Loucy (cell line): ENCODE results near the gene CLMN.

Experiments
- H2AFZ ChIP-seq: fragments of 200-600 bp; sonication (generic); 2 replicates; pipeline ENCODE4 v1.6.0; 2016; ENCODE audit warnings: antibody characterized with exemption, mild to moderate bottlenecking, low read length, moderate library complexity
- H3F3A ChIP-seq: fragments of 200-600 bp; 2 replicates; pipeline ENCODE4 v1.6.0; 2016; ENCODE audit warnings: antibody characterized with exemption, low read depth, mild to moderate bottlenecking
- H3K27me3 ChIP-seq: fragments of 200-600 bp; sonication (generic); 2 replicates; pipeline ENCODE4 v1.6.1; 2014; ENCODE audit warnings: low read length, mild to moderate bottlenecking; ENCODE audit not compliant: insufficient read depth, poor library complexity, severe bottlenecking
- H3K36me3 ChIP-seq: fragments of 200-600 bp; sonication (generic); 2 replicates; pipeline ENCODE4 v1.6.1; 2016; ENCODE audit warnings: low read length; ENCODE audit not compliant: insufficient read depth
- H3K4me1 ChIP-seq: fragments of 200-600 bp; sonication (generic); 2 replicates; pipeline ENCODE4 v1.5.1; 2014; ENCODE audit warnings: low read length, mild to moderate bottlenecking; ENCODE audit not compliant: insufficient read depth, poor library complexity, severe bottlenecking
- H3K4me2 ChIP-seq: fragments of 200-600 bp; sonication (generic); 2 replicates; pipeline ENCODE4 v1.6.0; 2014; ENCODE audit warnings: antibody characterized with exemption, low read length, low read depth, mild to moderate bottlenecking; ENCODE audit not compliant: poor library complexity, severe bottlenecking
- H3K4me3 ChIP-seq: fragments of 200-600 bp; sonication (generic); 2 replicates; pipeline ENCODE4 v1.5.1; 2014; ENCODE audit warnings: low read length, mild to moderate bottlenecking, mixed read lengths; ENCODE audit not compliant: poor library complexity, severe bottlenecking
- H3K79me2 ChIP-seq: fragments of 200-600 bp; sonication (generic); 2 replicates; pipeline ENCODE4 v1.6.1; 2014; ENCODE audit warnings: low read length; ENCODE audit not compliant: insufficient read depth
- H3K9ac ChIP-seq: fragments of 200-600 bp; sonication (generic); 2 replicates; pipeline ENCODE4 v1.6.0; 2014; ENCODE audit warnings: mild to moderate bottlenecking, low read depth, low read length, moderate library complexity; ENCODE audit not compliant: poor library complexity, severe bottlenecking
- H3K9me2 ChIP-seq: fragments of 200-600 bp; sonication (generic); replicated peaks from 2 replicates; pipeline ENCODE4 v1.6.1; 2016; ENCODE audit warnings: low read depth, low read length, mixed read lengths
- H3K9me3 ChIP-seq: fragments of 200-600 bp; sonication (generic); 2 replicates; pipeline ENCODE4 v1.6.1; 2014; ENCODE audit warnings: mild to moderate bottlenecking, antibody characterized with exemption, low read length, low read depth; ENCODE audit not compliant: insufficient read depth
- H4K20me1 ChIP-seq: fragments of 200-600 bp; sonication (generic); 2 replicates; pipeline ENCODE4 v1.6.0; 2014; ENCODE audit warnings: antibody characterized with exemption, low read length, mild to moderate bottlenecking; ENCODE audit not compliant: insufficient read depth, poor library complexity, severe bottlenecking
- EZH2phosphoT487 ChIP-seq: fragments of 200-600 bp; IDR thresholded peaks from 2 replicates; pipeline ENCODE4 v1.6.1; 2018; ENCODE audit warnings: antibody characterized with exemption, mild to moderate bottlenecking, moderate library complexity, borderline replicate concordance
- TF ChIP-seq, protein P1 (sequence below): fragments of 200-600 bp; sonication (generic); conservative IDR thresholded peaks from 2 replicates; pipeline ENCODE4 v1.5.1; 2014; ENCODE audit warnings: mild to moderate bottlenecking, antibody characterized with exemption, low read length

Gene CLMN

DNA sequence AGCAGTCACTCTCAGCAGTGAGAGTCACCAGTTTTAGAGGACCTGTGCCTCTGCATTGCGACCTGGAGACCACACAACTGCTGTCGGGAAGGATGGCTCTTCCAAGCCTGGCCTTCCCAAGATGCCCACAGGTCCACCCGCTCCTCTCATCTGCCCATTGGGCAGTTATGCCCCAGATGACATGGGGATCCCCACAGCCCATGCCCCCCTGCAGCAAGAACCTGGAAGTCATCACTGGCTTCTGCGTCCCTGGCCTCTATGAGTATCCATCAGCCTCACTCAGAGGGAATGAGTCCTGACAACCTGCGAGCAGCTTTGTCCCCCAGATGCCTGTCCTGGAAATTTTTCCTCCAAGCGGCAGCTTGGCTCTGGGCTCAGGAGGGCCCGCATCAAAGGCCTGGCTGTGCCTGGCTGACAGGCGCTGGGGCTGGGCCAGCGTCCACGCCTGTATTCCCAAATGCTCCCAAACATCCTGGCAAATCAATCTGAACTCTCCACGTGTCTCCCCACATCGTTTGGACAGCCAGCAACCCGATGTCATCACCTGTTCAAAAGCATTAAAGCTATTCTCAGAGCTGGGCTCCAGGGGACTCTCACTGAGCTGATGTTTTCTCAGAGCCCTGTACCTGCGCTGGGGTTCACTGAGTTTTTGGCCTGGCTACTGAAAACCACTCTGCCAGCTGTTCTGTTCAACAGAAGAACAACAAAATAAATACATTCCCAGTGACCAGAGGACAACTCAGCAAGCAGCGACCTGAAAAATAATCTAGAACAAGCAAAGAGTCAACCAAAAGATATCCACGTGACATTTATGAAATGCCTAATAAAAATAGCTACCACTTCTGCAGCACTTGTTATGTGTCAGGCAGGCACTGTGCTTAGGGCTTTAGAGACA, 57.8 kb downstream of the CLMN start:
- Histone ChIP-seq H3K36me3 (no peaks in the 10 kb centered on the region), H3K9me2 (no peaks in the 10 kb centered on the region), H3K79me2 (no peaks in the 10 kb centered on the region), H3K27me3 (no peaks in the 10 kb centered on the region), H3K4me1 (peaks cover 25% of the 10 kb centered on the region), H4K20me1 (no peaks in the 10 kb centered on the region), H3K4me3 (no peak overlapping the region), H3F3A (no peaks in the 10 kb centered on the region), H2AFZ (no peak overlapping the region), H3K9ac (no peak overlapping the region), H3K4me2 (no peak overlapping the region), H3K9me3 (no peaks in the 10 kb centered on the region)
- TF ChIP-seq, protein P1, sequence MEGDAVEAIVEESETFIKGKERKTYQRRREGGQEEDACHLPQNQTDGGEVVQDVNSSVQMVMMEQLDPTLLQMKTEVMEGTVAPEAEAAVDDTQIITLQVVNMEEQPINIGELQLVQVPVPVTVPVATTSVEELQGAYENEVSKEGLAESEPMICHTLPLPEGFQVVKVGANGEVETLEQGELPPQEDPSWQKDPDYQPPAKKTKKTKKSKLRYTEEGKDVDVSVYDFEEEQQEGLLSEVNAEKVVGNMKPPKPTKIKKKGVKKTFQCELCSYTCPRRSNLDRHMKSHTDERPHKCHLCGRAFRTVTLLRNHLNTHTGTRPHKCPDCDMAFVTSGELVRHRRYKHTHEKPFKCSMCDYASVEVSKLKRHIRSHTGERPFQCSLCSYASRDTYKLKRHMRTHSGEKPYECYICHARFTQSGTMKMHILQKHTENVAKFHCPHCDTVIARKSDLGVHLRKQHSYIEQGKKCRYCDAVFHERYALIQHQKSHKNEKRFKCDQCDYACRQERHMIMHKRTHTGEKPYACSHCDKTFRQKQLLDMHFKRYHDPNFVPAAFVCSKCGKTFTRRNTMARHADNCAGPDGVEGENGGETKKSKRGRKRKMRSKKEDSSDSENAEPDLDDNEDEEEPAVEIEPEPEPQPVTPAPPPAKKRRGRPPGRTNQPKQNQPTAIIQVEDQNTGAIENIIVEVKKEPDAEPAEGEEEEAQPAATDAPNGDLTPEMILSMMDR, result no peak
- no peak for TF ChIP-seq EZH2phosphoT487

DNA sequence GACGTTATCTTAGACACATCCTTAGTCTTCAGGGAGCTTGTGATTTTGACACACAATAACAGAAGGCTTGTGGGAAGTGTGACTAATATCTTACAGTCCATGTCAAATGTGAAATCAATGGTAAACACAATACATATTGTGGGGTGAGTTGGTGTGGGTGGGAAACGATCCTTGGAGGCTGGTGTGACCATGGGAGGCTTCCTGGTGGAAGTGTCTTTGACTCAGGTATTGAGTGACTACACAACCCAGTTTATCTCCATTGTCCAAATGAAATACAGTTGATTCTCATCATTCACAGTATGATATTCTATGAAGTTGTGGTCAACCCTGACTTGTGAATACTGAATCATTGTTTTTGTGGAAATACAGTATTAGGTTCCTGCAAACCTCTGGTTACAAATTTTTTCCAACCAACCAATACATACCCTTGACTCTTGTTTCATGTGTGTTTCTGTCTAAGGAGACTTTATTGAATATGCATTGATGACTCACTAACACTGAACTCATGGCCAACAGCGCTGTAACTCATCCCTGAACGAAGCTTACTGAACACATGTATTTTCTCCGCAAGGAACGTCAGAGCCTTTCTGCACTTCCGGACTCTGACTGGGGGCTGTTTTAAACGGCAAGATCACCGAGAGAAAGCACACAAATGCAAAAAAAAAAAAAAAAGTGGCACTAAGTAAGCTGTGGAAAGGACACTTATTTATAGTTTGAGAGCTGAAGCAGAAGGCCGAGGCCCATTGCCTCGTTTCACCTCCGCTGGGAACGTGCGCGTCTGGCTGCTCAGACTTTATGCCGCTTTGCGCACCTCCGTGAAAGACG, 59.0 kb downstream of the CLMN start:
- TF ChIP-seq EZH2phosphoT487, result no peak
- TF ChIP-seq, protein P1, result no peak
- no peak overlapping the region for H2AFZ ChIP-seq
- no peaks in the 10 kb centered on the region for H3K79me2 ChIP-seq
- no peaks in the 10 kb centered on the region for H3F3A ChIP-seq
- no peak overlapping the region for H3K9ac ChIP-seq
- no peak overlapping the region for H3K4me3 ChIP-seq
- H3K4me2 ChIP-seq, result no peak overlapping the region
- H3K4me1 ChIP-seq, result peaks cover 14% of the 10 kb centered on the region
- H3K36me3 ChIP-seq, result no peaks in the 10 kb centered on the region
- H3K9me3 ChIP-seq, result no peaks in the 10 kb centered on the region
- H3K9me2 ChIP-seq, result no peaks in the 10 kb centered on the region
- H4K20me1 ChIP-seq, result no peaks in the 10 kb centered on the region
- no peaks in the 10 kb centered on the region for H3K27me3 ChIP-seq

DNA sequence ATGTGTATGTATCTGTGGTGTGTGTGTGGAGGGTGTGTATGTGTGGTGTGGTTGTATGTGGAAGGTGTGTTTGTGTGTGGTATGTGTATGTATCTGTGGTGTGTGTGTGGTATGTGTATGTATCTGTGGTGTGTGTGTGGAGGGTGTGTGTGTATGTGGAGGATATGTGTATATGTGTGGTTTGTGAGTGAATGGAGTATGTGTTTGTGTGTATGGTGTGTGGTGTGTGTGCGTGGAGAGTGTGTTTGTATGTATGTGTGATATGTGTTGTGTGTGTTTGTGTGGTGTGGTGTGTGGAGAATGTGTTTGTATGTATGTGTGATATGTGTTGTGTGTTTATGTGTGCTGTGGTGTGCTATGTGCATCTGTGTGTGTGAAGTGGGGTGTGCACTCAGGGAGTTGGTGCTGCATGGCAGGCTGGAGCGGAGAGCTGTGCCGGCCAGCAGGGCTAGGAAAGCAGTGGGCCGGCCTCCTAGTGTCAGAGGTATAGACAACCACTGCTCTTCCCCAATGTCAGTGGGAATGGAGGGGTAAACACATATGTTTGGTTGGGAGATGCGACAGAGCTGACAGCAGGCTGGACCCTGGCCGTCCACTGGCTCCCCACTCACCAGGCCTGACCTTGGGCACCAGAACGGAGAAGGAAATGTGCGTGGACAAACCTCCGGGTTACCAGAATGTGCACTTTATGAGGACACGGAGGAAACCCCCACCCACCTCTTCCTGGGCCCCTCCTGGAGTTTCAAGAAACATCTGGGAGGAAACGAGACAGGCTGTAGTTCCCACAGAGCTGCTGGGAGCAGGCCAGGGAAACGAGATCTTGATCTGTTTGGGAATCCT, 60.7 kb downstream of the CLMN start:
- no peaks in the 10 kb centered on the region for H3K27me3 ChIP-seq
- H3K4me3 ChIP-seq, result no peak overlapping the region
- no peak overlapping the region for H2AFZ ChIP-seq
- H3K36me3 ChIP-seq, result no peaks in the 10 kb centered on the region
- no peaks in the 10 kb centered on the region for H3K4me1 ChIP-seq
- no peaks in the 10 kb centered on the region for H3K9me2 ChIP-seq
- no peaks in the 10 kb centered on the region for H4K20me1 ChIP-seq
- no peaks in the 10 kb centered on the region for H3K9me3 ChIP-seq
- no peaks in the 10 kb centered on the region for H3F3A ChIP-seq
- H3K79me2 ChIP-seq, result no peaks in the 10 kb centered on the region
- no peak overlapping the region for H3K9ac ChIP-seq
- no peak for TF ChIP-seq EZH2phosphoT487
- TF ChIP-seq, protein P1, result no peak
- H3K4me2 ChIP-seq, result no peak overlapping the region
